PC-9 (cell line): ENCODE results near the gene THSD7B.

Experiments
- EZH2 ChIP-seq: fragments of 200-600 bp; sonication (generic); IDR thresholded peaks from 2 replicates; pipeline ENCODE4 v1.8.0; 2017; ENCODE audit warnings: antibody characterized with exemption, low read depth
- TF ChIP-seq, protein P1 (sequence below): fragments of 200-600 bp; sonication (generic); conservative IDR thresholded peaks from 2 replicates; pipeline ENCODE4 v1.6.1; 2017; ENCODE audit warnings: mixed run types, antibody characterized with exemption, mild to moderate bottlenecking, moderate library complexity

DNA sequence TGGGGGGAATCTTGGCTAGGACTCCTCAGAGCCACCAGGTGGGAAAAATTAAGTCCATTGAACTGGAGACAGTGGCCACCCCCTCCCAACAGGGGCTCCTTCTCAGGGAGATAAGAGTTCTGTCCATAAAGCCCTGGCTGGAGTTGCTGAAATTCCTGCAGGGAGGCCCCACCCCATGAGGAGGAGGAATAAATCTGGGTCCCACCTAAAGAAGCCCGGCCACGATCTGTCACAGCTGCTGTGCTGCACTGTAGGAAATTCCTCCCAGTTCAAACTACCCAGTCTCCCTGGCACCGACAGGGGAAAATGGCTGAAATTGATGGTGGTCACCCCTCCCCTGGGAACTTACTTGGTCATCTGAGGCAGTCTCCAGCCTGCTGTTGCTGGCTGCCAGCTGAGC, 215.0 kb downstream of the THSD7B start:
- TF ChIP-seq, protein P1, sequence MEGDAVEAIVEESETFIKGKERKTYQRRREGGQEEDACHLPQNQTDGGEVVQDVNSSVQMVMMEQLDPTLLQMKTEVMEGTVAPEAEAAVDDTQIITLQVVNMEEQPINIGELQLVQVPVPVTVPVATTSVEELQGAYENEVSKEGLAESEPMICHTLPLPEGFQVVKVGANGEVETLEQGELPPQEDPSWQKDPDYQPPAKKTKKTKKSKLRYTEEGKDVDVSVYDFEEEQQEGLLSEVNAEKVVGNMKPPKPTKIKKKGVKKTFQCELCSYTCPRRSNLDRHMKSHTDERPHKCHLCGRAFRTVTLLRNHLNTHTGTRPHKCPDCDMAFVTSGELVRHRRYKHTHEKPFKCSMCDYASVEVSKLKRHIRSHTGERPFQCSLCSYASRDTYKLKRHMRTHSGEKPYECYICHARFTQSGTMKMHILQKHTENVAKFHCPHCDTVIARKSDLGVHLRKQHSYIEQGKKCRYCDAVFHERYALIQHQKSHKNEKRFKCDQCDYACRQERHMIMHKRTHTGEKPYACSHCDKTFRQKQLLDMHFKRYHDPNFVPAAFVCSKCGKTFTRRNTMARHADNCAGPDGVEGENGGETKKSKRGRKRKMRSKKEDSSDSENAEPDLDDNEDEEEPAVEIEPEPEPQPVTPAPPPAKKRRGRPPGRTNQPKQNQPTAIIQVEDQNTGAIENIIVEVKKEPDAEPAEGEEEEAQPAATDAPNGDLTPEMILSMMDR: no peak
- TF ChIP-seq EZH2: no peak
